DND-41 (cell line): Measurements from ENCODE around the gene SERP2.

ENCODE experiments used
- EZH2 ChIP-seq: IDR thresholded peaks from 3 replicates; pipeline ENCODE4 v1.6.1; 2012; ENCODE audit warnings: borderline replicate concordance, low read depth, mild to moderate bottlenecking, moderate library complexity, low read length, inconsistent platforms; ENCODE audit not compliant: severe bottlenecking
- TF ChIP-seq, protein P1 (sequence below): IDR thresholded peaks from 2 replicates; pipeline ENCODE4 v1.5.1; 2012; ENCODE audit warnings: borderline replicate concordance, low read length, moderate library complexity, mild to moderate bottlenecking; ENCODE audit not compliant: poor library complexity, severe bottlenecking; ENCODE audit errors: extremely low read depth

DNA sequence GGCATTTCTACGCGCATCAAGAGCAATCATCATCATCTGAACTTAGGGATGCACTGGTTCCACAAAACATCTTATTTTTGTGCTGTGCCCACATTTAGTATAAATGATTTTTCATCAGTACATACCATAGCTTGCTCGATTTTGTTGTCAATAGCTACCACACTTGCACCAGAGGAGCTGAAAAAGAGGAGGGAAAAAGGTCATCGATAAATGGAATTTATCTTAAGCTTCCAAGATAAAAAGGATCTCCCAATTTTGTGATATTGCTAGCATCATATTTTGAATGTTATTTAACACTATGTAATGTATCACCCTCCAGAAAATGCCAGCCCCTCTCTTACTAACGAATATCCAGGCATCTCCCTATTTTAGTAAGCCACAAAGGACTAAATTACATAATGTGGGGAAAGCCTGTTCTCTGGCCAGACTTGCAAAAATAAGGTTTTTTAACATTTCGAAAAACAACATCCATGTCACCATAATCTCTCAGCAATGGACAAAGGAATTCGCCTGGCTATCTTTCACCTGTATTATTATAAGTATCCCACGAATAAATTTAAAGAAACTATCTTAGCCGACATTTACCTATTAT, 62.4 kb downstream of the SERP2 start:
- TF ChIP-seq, protein P1, sequence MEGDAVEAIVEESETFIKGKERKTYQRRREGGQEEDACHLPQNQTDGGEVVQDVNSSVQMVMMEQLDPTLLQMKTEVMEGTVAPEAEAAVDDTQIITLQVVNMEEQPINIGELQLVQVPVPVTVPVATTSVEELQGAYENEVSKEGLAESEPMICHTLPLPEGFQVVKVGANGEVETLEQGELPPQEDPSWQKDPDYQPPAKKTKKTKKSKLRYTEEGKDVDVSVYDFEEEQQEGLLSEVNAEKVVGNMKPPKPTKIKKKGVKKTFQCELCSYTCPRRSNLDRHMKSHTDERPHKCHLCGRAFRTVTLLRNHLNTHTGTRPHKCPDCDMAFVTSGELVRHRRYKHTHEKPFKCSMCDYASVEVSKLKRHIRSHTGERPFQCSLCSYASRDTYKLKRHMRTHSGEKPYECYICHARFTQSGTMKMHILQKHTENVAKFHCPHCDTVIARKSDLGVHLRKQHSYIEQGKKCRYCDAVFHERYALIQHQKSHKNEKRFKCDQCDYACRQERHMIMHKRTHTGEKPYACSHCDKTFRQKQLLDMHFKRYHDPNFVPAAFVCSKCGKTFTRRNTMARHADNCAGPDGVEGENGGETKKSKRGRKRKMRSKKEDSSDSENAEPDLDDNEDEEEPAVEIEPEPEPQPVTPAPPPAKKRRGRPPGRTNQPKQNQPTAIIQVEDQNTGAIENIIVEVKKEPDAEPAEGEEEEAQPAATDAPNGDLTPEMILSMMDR: no peak
- TF ChIP-seq EZH2: no peak
